Nephron (organoid): Measurements from ENCODE around the gene RNF26.

Experiments
- H3K27ac Mint-ChIP-seq, 3 experiments: 2 replicates each; pipeline ENCODE4 v1.8.0; 2020; ENCODE audit warnings: mixed read lengths in 3 of 3, mild to moderate bottlenecking in 2 of 3, moderate library complexity in 1 of 3
- H3K27me3 Mint-ChIP-seq: 2 replicates; pipeline ENCODE4 v1.8.0; 2021; ENCODE audit warnings: low read depth, mild to moderate bottlenecking, moderate library complexity, mixed read lengths
- H3K36me3 Mint-ChIP-seq: 2 replicates; pipeline ENCODE4 v1.8.0; 2020; ENCODE audit warnings: low read depth, mixed read lengths
- H3K4me1 Mint-ChIP-seq: 2 replicates; pipeline ENCODE4 v1.8.0; 2020; ENCODE audit warnings: mixed read lengths
- H3K4me3 Mint-ChIP-seq, 3 experiments: 2 replicates each; pipeline ENCODE4 v1.8.0; 2020; ENCODE audit warnings: mild to moderate bottlenecking in 3 of 3, mixed read lengths in 3 of 3, moderate library complexity in 2 of 3
- H3K9me3 Mint-ChIP-seq: 2 replicates; pipeline ENCODE4 v1.8.0; 2020; ENCODE audit warnings: mixed read lengths
- TF ChIP-seq, protein P1 (sequence below), 3 experiments: fragments of 200-600 bp; sonication (generic); IDR thresholded peaks; one replicate each; pipeline ENCODE4 v1.5.0; 2021; ENCODE audit warnings: antibody characterized with exemption in 3 of 3; ENCODE audit not compliant: unreplicated experiment in 3 of 3

The RNF26 gene

DNA sequence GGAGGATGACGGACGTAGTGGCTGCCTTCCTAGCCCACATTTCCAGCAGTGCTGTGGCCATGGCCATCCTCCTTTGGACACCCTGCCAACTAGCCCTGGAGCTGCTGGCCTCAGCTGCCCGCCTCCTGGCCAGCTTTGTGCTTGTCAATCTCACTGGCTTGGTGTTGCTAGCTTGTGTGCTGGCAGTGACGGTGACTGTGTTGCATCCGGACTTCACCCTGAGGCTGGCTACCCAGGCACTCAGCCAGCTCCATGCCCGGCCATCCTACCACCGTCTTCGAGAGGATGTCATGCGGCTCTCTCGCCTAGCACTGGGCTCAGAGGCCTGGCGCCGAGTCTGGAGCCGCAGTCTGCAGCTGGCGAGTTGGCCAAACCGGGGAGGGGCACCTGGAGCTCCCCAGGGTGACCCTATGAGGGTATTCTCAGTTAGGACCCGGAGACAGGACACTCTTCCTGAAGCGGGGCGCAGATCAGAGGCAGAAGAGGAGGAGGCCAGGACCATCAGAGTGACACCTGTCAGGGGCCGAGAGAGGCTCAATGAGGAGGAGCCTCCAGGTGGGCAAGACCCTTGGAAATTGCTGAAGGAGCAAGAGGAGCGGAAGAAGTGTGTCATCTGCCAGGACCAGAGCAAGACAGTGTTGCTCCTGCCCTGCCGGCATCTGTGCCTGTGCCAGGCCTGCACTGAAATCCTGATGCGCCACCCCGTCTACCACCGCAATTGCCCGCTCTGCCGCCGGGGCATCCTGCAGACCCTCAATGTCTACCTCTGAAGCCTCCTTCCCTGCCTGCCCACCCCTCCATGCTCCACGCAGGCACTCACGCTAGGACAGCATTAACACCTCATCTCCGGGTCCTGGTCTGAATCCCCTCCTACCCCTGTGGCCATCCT, 1.6 kb downstream of the RNF26 start:
- TF ChIP-seq, protein P1, sequence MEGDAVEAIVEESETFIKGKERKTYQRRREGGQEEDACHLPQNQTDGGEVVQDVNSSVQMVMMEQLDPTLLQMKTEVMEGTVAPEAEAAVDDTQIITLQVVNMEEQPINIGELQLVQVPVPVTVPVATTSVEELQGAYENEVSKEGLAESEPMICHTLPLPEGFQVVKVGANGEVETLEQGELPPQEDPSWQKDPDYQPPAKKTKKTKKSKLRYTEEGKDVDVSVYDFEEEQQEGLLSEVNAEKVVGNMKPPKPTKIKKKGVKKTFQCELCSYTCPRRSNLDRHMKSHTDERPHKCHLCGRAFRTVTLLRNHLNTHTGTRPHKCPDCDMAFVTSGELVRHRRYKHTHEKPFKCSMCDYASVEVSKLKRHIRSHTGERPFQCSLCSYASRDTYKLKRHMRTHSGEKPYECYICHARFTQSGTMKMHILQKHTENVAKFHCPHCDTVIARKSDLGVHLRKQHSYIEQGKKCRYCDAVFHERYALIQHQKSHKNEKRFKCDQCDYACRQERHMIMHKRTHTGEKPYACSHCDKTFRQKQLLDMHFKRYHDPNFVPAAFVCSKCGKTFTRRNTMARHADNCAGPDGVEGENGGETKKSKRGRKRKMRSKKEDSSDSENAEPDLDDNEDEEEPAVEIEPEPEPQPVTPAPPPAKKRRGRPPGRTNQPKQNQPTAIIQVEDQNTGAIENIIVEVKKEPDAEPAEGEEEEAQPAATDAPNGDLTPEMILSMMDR (IDR thresholded peaks at IDR 0.05; ENCODE audit: unreplicated experiment in 3 of 3): no peak
- peaks cover 58% of the 10 kb centered on the region for H3K4me1 Mint-ChIP-seq
- peak overlapping the region in 1 of 3 experiments; percentile 44 for H3K27ac Mint-ChIP-seq
- H3K9me3 Mint-ChIP-seq: no peaks in the 10 kb centered on the region
- peaks cover 18% of the 10 kb centered on the region for H3K27me3 Mint-ChIP-seq
- peak overlapping the region; percentile 99 to 100 (median 99) for H3K4me3 Mint-ChIP-seq
- H3K36me3 Mint-ChIP-seq: no peaks in the 10 kb centered on the region

DNA sequence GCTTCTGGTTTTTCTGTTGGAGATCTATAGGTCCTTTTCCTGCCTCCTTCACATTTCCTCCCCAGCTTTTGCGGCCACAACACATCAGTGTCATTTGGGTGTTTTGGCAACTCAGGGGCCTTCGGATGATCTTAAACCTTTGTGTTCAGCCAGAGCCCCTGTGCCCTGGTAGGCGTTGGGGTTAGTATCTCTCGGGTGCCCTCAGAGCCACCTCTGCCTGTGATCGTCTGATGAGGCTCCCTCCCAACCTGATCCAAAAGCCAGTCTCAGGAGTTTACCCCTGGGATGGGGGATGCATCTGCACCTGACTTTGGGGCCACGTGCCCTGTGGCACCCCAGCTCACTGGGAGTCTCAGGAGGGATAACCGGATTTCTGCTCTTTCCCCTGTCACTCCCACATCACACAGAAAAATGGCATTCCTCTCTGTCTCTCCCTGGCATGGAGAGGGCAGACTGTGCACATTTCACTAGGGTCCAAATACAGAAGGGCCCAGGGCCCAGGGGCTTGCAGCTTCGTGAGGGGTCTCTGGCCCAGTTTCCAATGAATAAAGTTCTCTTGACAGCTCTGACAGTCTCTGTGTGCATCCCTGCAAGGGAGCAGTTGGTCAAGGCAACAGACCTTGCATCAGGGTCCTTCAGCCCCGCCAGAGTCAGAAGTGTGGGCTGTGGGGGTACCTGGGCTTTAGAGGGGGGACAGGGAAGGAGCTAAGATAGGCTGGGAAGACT, 2.6 kb downstream of the RNF26 start:
- no peaks in the 10 kb centered on the region for H3K9me3 Mint-ChIP-seq
- H3K36me3 Mint-ChIP-seq: no peaks in the 10 kb centered on the region
- H3K27me3 Mint-ChIP-seq: peaks cover 26% of the 10 kb centered on the region
- TF ChIP-seq, protein P1 (IDR thresholded peaks at IDR 0.05; ENCODE audit: unreplicated experiment in 3 of 3): no peak
- peaks cover 61% of the 10 kb centered on the region for H3K4me1 Mint-ChIP-seq
- peak overlapping the region; percentile 86 to 100 (median 99) for H3K4me3 Mint-ChIP-seq
- peak overlapping the region in 2 of 3 experiments; percentile 67 to 75 for H3K27ac Mint-ChIP-seq

DNA sequence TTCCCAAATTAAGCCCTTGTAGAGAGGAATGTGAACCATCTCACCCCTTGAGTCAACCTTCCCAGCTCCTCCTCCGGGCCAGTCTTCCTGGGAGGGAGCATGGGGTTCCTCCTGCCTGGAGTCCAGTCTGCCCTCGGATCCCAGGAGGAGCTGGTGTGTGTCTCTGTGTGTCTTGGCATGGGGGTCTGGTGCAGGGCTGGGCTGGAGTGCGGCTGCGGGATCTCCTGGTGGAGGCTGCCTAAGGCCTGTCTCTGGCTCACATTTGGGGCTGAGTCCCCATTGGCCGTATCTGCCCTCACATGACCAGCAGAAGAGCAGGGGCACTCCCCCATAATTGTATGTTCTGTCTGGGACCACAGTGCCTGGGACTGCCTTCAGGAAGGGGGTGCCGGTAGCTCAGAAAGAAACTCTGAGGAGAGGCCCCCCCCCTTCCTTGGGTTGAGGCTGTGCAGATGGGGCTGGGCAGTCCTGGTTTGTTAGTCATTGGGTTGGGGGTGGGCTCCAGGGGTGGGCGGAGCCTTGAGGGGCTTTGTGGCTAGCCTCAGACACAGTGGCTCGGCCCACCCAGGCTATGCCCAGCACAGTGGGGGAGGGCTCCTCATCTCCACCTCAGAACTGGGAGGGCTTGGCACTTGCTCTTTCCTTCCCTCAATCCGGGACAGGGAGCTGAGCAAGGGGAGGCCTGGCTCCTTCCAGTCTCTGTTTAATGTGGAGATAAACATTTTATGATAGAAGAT, 3.4 kb downstream of the RNF26 start:
- H3K9me3 Mint-ChIP-seq: no peaks in the 10 kb centered on the region
- H3K4me1 Mint-ChIP-seq: peaks cover 58% of the 10 kb centered on the region
- peak overlapping the region; percentile 67 to 94 (median 75) for H3K27ac Mint-ChIP-seq
- no peaks in the 10 kb centered on the region for H3K36me3 Mint-ChIP-seq
- peak overlapping the region; percentile 86 to 100 (median 99) for H3K4me3 Mint-ChIP-seq
- TF ChIP-seq, protein P1 (IDR thresholded peaks at IDR 0.05; ENCODE audit: unreplicated experiment in 3 of 3): no peak
- peaks cover 33% of the 10 kb centered on the region for H3K27me3 Mint-ChIP-seq

DNA sequence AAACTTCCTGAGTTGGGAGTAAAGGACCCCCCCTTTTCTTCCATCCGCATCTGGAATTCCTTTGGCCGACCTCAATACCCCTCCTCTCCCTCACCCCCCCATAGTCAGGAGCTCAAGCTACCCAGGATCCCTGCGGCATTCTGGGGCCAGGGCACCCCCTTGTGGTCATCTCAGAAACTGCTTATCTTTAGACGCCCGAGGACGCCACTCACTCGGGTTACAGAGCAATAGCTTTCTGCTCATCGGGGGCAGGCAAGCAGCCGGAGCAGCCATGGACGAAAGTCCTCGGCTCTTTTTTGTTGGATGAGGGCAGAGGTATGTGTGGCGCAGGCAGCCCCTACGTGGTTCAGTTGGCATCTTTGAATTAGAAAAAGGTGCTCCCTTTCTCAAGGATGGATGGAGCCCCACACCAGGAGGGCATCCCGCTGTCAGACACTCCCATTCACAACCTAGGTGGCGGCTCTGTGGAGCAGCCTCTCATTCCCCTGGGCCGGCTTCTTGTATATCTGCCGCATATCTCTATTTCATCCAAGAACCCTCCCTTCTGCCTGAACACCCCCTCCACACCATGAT, 4.1 kb downstream of the RNF26 start:
- H3K9me3 Mint-ChIP-seq: no peaks in the 10 kb centered on the region
- H3K4me1 Mint-ChIP-seq: peaks cover 55% of the 10 kb centered on the region
- peak overlapping the region; percentile 67 to 94 (median 75) for H3K27ac Mint-ChIP-seq
- no peaks in the 10 kb centered on the region for H3K36me3 Mint-ChIP-seq
- TF ChIP-seq, protein P1 (IDR thresholded peaks at IDR 0.05; ENCODE audit: unreplicated experiment in 3 of 3): peak; percentile 65 to 79 (median 71)
- H3K4me3 Mint-ChIP-seq: peak overlapping the region; percentile 86 to 100 (median 99)
- H3K27me3 Mint-ChIP-seq: peaks cover 36% of the 10 kb centered on the region

DNA sequence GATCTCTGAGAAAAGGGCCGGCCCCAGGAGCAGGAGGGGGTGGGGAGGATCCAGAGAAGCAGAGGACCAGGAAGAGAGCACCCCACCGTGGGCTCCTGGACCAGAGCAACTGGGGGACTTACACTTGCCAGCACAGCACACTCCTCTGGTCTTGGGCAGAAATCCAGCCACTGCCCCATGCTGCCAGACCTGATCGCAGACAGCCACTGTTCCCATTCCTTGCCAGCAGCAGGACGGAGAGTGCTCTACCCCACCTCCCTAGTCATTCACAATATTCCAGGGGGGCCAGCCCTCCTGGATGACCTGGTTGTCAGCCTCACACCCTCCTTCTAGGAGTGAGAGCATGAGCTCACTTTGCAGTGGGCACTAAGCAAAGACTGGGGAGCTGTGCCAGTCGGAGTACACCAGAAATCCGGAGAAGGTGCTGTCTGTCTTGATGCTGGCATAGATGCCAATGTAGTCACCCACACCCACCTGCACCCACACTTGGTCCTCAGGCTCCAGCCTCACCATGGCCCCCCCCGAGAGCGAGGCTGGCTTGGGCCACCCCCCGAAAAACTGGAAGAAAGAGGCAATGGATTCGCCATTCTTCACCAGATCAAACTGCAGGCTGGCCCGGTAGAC, 4.8 kb downstream of the RNF26 start:
- H3K4me3 Mint-ChIP-seq: peak overlapping the region; percentile 86 to 100 (median 99)
- H3K4me1 Mint-ChIP-seq: peaks cover 51% of the 10 kb centered on the region
- H3K36me3 Mint-ChIP-seq: no peaks in the 10 kb centered on the region
- peaks cover 42% of the 10 kb centered on the region for H3K27me3 Mint-ChIP-seq
- TF ChIP-seq, protein P1 (IDR thresholded peaks at IDR 0.05; ENCODE audit: unreplicated experiment in 3 of 3): no peak
- H3K27ac Mint-ChIP-seq: peak overlapping the region in 2 of 3 experiments; percentile 67 to 94
- H3K9me3 Mint-ChIP-seq: no peaks in the 10 kb centered on the region
